Adrenal gland (tissue), 5 donors: ENCODE data around the gene SP140L.
A peak's percentile ranks its signal among the peaks of the same experiment; 100 is the strongest.

Experiments used
- CTCF ChIP-seq, 6 experiments: fragments of 450-650 bp in 4 of 6; fragments of 200-600 bp in 2 of 6; sonication (generic) in 1 of 6; IDR thresholded peaks; 1 replicate in 5 of 6; 2 replicates in 1 of 6; pipeline versions ENCODE4 v1.5.1 to v1.8.0; 2016 to 2021; ENCODE audit warnings: antibody characterized with exemption in 6 of 6, mild to moderate bottlenecking in 2 of 6, moderate library complexity in 1 of 6
- POLR2A ChIP-seq, 2 donors: fragments of 450-650 bp; IDR thresholded peaks; one replicate each; pipeline ENCODE4 v1.6.1; 2017; ENCODE audit warnings: antibody characterized with exemption in 2 of 2, mild to moderate bottlenecking in 2 of 2, moderate library complexity in 1 of 2
- donor health status: DM: no; HTN: no; CAD: no.

GRCh38 chr2:230416061-230416721, 89.2 kb downstream of the SP140L start, which contains the start of gene SP100:
- no peak for TF ChIP-seq CTCF (IDR thresholded peaks at IDR 0.05)
- peak; percentile 37 to 74 for TF ChIP-seq POLR2A (IDR thresholded peaks at IDR 0.05)
